Naive B cell (primary cell): Measurements from ENCODE around the gene ZNF546. TPM values are rescaled to one million over a fixed set of nuclear protein-coding genes. Genes with fewer than 3 reads are reported as not detected.
A peak's percentile ranks its signal among the peaks of the same experiment; 100 is the strongest.

ENCODE experiments used
- ATAC-seq, 2 donors: fragments of 150-1000 bp; cut with Tn5 transposase; 2 replicates each; pipeline ENCODE4 v1.10.0; 2021; ENCODE audit warnings: low read depth in 2 of 2, mild to moderate bottlenecking in 2 of 2, moderate library complexity in 2 of 2
- DNase-seq: peaks from one replicate; pipeline ENCODE4 v3.0.0; 2022
- H3K27ac Mint-ChIP-seq, 6 donors: one replicate each; pipeline ENCODE4 v1.8.0; 2020 to 2022; ENCODE audit warnings: mild to moderate bottlenecking in 6 of 6, mixed read lengths in 6 of 6, moderate library complexity in 5 of 6, inconsistent platforms in 2 of 6
- H3K27me3 Mint-ChIP-seq, 3 donors: one replicate each; pipeline ENCODE4 v1.8.0; 2021 to 2022; ENCODE audit warnings: mixed read lengths in 3 of 3, mild to moderate bottlenecking in 1 of 3
- H3K36me3 Mint-ChIP-seq, 2 donors: one replicate each; pipeline ENCODE4 v1.8.0; 2020 to 2022; ENCODE audit warnings: mixed read lengths in 2 of 2, inconsistent platforms in 1 of 2, mild to moderate bottlenecking in 1 of 2
- H3K4me1 Mint-ChIP-seq, 3 donors: one replicate each; pipeline ENCODE4 v1.8.0; 2020 to 2022; ENCODE audit warnings: mixed read lengths in 3 of 3, inconsistent platforms in 1 of 3, mild to moderate bottlenecking in 1 of 3, moderate library complexity in 1 of 3
- H3K4me3 Mint-ChIP-seq, 8 donors: one replicate each; pipeline ENCODE4 v1.8.0; 2020 to 2022; ENCODE audit warnings: mild to moderate bottlenecking in 8 of 8, mixed read lengths in 8 of 8, moderate library complexity in 8 of 8, inconsistent platforms in 2 of 8
- H3K9me3 Mint-ChIP-seq, 7 donors: one replicate each; pipeline ENCODE4 v1.8.0; 2020 to 2022; ENCODE audit warnings: mixed read lengths in 7 of 7, mild to moderate bottlenecking in 5 of 7, inconsistent platforms in 2 of 7, moderate library complexity in 1 of 7
- polyA plus RNA-seq, 6 donors: library from polyadenylated mRNA; unstranded; fragments of 300-500 nt; fragmentation: Illumina TruSeq; gene quantifications; one replicate each; pipeline ENCODE4 v1.2.3, GENCODE V29; 2021; ENCODE audit warnings: low read depth in 6 of 6

Gene ZNF546
- polyA plus RNA-seq, 6 donors from 2014 or later = 4.1 to 8.5 (median 7.3) TPM; not detected in 1

DNA sequence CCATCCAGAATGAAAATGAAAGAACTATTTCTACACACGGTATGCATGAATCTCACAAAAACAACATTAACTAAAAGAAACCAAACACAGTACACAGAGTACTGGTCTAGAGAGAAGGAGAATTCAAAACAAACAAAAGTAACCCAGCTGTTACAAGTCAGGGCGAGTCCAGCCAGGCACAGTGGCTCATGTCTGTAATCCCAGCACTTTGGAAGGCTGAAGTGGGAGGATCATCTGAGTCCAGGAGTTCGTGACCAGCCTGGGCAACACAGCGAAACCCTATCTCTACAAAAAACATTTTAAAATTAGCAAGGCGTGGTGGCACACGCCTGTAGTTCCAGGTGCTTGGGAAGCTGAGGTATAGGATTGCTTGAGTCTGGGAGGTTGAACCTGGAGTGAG is 27.6 kb upstream of the ZNF546 start:
- Mint-ChIP-seq H3K27me3 (no peaks in the 10 kb centered on the region), H3K4me3 (peak overlapping the region in 7 of 8 donors; percentile 90 to 99 (median 97)), H3K4me1 (peaks cover 35 to 46% (median 45%) of the 10 kb centered on the region in 3 donors), H3K36me3 (peaks cover 4 to 11% of the 10 kb centered on the region in 2 donors), H3K27ac (peak overlapping the region; percentile 51 to 100 (median 98)), H3K9me3 (peaks cover 0 to 1% (median 0%) of the 10 kb centered on the region in 7 donors)
- DNase-seq = no peak
- ATAC-seq = no peak

DNA sequence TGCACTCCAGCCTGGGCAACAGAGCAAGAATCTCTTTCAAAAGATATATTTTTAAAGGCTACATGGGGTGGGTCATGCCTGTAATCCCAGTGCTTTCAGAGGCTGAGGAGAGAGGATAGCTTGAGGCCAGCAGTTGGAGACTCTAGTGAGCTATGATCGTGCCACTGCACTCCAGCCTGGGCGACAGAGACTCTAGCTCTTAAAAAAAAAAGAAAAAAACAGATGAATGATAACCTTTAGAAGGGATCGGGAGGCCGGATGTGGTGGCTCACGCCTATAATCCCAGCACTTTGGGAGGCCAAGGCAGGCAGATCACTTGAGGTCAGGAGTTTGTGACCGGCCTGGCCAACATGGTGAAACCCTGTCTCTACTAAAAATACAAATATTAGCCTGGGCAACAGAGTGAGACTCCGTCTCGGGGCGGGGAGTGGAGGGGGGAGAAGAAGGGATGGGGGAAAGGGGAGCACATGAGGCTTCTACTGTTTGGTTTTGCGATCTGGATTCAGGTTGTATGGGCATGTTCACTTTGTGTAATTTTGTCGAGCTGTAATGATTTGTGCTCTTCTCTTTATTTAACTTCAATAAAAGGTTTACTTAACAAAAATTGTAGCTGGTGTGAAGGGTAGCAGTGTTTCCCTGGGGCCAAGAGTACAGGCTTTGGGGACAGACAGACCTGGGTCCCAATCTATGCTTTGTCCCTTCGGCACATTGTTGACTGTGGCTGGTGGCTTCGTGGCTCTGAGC is 27.0 kb upstream of the ZNF546 start:
- Mint-ChIP-seq H3K9me3 (peaks cover 0 to 1% (median 0%) of the 10 kb centered on the region in 7 donors), H3K27ac (peak overlapping the region; percentile 96 to 100 (median 99)), H3K4me1 (peaks cover 35 to 51% (median 46%) of the 10 kb centered on the region in 3 donors), H3K27me3 (no peaks in the 10 kb centered on the region), H3K4me3 (peak overlapping the region; percentile 90 to 99 (median 97)), H3K36me3 (peaks cover 7 to 16% of the 10 kb centered on the region in 2 donors)
- ATAC-seq (no peak), DNase-seq (no peak)

DNA sequence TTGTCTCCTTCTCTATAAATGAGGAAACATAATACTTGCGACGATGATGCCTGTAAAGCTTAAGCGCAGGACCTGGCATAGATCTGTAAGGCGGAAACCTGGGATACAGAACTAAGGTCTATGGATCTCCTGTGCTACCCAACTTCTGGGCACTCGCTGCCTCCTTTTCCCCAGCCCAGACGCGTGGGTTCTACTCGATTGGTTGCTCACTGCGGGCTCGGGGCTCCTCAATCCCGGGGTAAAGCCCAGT is 26.5 kb upstream of the ZNF546 start:
- peaks cover 0 to 1% (median 0%) of the 10 kb centered on the region in 7 donors for H3K9me3 Mint-ChIP-seq

DNA sequence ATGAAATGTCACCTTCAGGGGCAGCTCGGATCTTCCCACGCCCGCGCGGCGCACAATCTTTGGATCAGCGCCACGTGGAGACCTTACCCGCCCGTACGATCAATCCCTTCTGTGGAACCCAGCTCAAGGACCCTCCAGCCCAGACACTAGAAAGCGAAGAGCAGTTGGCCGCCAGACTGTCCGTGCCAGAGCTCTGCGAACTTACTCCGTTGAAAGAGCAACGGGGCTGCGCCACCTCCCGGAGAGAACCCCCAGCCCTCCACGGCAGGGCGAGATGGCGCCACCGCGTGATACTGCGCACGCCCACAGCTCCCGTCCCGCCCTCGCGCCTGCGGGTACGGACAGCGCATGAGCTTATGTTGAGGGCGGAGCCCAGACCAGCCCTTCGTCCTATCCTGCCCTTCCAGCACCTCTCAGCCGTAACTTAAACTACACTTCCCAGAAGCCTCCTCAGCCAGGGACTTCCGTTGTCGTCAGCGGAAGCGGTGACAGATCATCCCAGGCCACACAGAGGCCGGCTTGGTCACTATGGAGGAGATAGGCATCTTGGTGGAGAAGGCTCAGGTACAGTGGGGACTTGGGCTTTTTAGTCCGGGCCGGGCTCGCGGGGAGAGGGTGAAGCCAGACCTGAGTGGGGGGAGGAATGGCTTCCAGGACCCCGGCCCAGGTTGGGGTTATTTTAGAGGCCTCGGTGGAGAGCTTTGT is 26.0 kb upstream of the ZNF546 start, which contains the start of gene PSMC4:
PSMC4 (plus strand) TSS at position 491 of the 705 bp plus-strand sequence; CDS start at position 529, 38 bp downstream.
- peak; percentile 93 to 95 for ATAC-seq
- Mint-ChIP-seq H3K36me3 (peaks cover 13 to 18% of the 10 kb centered on the region in 2 donors), H3K27me3 (no peaks in the 10 kb centered on the region), H3K9me3 (peaks cover 0 to 1% (median 0%) of the 10 kb centered on the region in 7 donors), H3K27ac (peak within 1 kb of the TSS; percentile 96 to 100 (median 99)), H3K4me3 (peak within 1 kb of the TSS; percentile 90 to 99 (median 97)), H3K4me1 (peaks cover 35 to 52% (median 46%) of the 10 kb centered on the region in 3 donors)
- peak; percentile 99 for DNase-seq

More for the DNA sequence above, 26.5 kb upstream of the ZNF546 start:
- Mint-ChIP-seq H3K4me3 (peak overlapping the region; percentile 90 to 99 (median 97)), H3K27ac (peak overlapping the region; percentile 96 to 100 (median 99)), H3K4me1 (peaks cover 35 to 52% (median 46%) of the 10 kb centered on the region in 3 donors), H3K36me3 (peaks cover 9 to 18% of the 10 kb centered on the region in 2 donors), H3K27me3 (no peaks in the 10 kb centered on the region)
- DNase-seq (no peak), ATAC-seq (peak; percentile 15 to 17)

DNA sequence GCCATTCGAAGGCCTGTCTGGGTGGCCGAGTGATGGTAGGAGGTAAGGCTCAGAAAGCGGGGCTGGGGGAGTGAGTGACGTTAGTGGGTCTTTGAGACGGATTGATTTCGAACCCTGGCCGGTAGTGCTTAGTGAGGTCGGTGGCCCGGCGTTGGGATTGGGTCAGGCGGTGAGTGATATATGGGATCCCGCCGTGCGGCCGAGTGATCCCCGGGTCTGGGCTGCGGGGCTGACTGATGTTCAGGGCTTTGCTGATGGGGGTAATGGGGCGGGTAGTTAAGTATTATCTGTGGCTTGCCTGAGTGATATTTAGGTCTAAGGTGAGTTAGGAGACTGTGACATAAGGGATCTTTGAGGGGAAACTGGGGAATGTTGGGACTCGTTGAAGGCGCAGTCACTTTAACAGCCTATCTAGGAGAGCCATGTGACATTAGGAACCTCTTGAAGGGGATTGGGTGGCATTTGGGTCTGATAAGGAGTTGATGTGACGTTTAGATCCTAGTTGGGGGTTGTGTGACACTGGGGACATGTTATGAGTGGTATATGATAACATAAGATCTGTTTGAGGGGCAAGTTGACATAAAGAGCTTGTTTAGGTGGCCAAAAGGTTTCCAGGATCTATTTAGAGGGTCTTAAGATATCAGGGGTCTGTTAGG is 25.4 kb upstream of the ZNF546 start:
- DNase-seq = no peak

DNA sequence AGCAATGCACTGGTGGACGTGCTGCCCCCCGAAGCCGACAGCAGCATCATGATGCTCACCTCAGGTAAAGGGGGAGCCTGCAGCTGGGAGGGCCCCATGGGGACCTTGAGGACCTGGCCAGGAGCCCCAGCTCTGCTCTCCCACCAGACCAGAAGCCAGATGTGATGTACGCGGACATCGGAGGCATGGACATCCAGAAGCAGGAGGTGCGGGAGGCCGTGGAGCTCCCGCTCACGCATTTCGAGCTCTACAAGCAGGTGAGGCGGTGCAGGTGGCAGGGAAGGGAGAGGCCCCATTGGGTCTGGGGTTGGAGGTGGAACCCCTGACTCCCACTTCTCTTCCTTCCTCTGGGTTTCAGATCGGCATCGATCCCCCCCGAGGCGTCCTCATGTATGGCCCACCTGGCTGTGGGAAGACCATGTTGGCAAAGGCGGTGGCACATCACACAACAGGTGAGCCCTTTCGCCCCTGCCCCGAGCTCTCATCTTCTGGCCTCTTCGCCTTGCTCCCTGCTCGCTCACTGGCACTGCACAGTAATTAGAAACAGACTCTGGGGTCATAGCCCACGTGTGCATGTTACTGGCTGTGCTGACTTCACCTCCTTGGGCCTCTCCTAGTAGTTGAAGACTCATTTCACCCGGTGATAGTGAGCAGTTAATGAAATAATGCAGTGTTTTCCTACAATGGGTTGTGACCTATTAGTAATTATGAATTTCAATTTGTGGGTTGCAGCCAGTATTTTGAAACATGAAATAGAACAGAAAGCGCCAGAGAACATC is 22.3 kb upstream of the ZNF546 start:
- Mint-ChIP-seq H3K4me3 (peak overlapping the region in 1 of 8 donors; percentile 67), H3K27ac (peak overlapping the region in 4 of 6 donors; percentile 24 to 88 (median 67)), H3K36me3 (peaks cover 13 to 26% of the 10 kb centered on the region in 2 donors), H3K4me1 (peaks cover 34 to 43% (median 36%) of the 10 kb centered on the region in 3 donors), H3K27me3 (no peaks in the 10 kb centered on the region), H3K9me3 (no peaks in the 10 kb centered on the region)
- DNase-seq (no peak), ATAC-seq (no peak)

More for the DNA sequence above, 25.4 kb upstream of the ZNF546 start:
- Mint-ChIP-seq H3K4me3 (peak overlapping the region; percentile 90 to 99 (median 97)), H3K9me3 (peaks cover 0 to 1% (median 0%) of the 10 kb centered on the region in 7 donors), H3K4me1 (peaks cover 35 to 52% (median 46%) of the 10 kb centered on the region in 3 donors), H3K27ac (peak overlapping the region; percentile 96 to 100 (median 99)), H3K27me3 (no peaks in the 10 kb centered on the region), H3K36me3 (peaks cover 13 to 18% of the 10 kb centered on the region in 2 donors)
- ATAC-seq = no peak

DNA sequence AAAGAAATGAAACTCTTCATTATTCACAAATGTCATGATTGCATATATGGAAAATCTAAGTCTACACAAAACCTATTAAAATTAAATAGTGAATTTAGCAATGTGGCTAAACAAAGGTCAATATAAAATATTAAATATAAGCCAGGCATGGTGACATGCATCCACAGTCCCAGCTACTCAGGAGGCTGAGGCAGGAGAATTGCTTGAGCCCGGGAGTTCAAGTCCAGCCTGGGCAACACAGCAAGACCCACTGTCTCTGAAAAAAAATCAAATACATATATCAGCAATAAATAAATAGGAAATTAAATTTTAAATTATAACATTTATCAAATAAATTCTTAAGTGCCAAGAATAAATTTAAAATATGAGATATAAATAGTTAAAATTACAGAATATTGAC is 14.0 kb upstream of the ZNF546 start:
- H3K27ac Mint-ChIP-seq = no peak overlapping the region
- H3K4me1 Mint-ChIP-seq = peaks cover 2 to 10% (median 5%) of the 10 kb centered on the region in 3 donors
- no peaks in the 10 kb centered on the region for H3K27me3 Mint-ChIP-seq
- peaks cover 18 to 30% of the 10 kb centered on the region in 2 donors for H3K36me3 Mint-ChIP-seq
- no peak overlapping the region for H3K4me3 Mint-ChIP-seq
- H3K9me3 Mint-ChIP-seq = peaks cover 0 to 44% (median 31%) of the 10 kb centered on the region in 7 donors
- no peak for DNase-seq
- ATAC-seq = no peak

DNA sequence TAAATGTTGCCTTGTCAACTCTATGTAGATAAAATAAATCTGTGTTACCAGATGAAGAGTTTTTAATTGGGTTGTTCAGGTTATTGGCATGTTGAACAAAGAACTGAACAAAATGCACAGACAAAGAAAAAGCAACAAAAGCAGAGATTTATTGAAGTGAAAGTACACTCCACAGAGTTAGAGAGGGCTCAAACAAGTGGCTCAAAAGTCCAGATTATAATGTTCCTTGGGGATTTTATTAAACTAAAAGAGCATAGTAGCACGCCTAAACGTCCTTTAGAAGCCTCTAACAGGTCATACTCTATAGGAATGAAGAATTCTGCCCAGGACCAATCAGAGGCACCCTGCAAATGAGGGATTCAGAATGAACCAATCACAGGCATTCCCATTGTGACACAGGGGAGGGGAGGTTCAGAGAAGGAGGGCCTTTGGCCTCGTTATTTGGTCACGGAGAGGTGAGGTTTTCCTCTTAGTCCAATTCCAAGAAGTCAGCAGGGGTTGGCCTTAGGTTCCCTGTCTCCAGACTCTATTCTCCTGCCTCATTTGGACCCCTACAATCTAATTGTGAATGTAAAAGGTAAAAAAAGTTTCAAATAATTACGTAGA is 13.1 kb upstream of the ZNF546 start:
- Mint-ChIP-seq H3K4me3 (peak overlapping the region in 1 of 8 donors; percentile 31), H3K36me3 (peaks cover 18 to 30% of the 10 kb centered on the region in 2 donors), H3K27me3 (no peaks in the 10 kb centered on the region), H3K27ac (no peak overlapping the region), H3K4me1 (peaks cover 2 to 12% (median 5%) of the 10 kb centered on the region in 3 donors), H3K9me3 (peaks cover 0 to 48% (median 31%) of the 10 kb centered on the region in 7 donors)
- ATAC-seq = no peak
- DNase-seq = no peak

DNA sequence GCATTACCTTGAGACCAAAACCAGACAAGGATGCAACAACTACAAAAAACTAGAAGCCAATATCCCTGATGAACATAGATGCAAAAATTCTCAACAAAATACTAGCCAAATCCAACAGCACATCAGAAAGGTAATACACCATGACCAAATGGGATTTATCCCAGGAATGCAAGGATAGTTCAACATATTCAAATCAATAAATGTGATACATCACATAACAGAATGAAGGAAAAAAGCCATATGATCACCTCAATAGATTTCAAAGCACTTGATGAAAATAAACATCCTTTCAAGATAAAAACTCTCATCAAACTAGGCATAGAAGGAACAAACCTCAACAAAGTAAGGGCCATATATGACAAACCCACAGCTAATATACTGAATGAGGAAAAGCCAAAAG is 10.2 kb upstream of the ZNF546 start:
- ATAC-seq (no peak), DNase-seq (no peak)
- no peak overlapping the region for H3K27ac Mint-ChIP-seq
- H3K4me3 Mint-ChIP-seq = no peak overlapping the region
- peaks cover 12 to 34% (median 19%) of the 10 kb centered on the region in 3 donors for H3K4me1 Mint-ChIP-seq
- peaks cover 0 to 48% (median 31%) of the 10 kb centered on the region in 7 donors for H3K9me3 Mint-ChIP-seq
- no peaks in the 10 kb centered on the region for H3K27me3 Mint-ChIP-seq
- peaks cover 18 to 30% of the 10 kb centered on the region in 2 donors for H3K36me3 Mint-ChIP-seq

DNA sequence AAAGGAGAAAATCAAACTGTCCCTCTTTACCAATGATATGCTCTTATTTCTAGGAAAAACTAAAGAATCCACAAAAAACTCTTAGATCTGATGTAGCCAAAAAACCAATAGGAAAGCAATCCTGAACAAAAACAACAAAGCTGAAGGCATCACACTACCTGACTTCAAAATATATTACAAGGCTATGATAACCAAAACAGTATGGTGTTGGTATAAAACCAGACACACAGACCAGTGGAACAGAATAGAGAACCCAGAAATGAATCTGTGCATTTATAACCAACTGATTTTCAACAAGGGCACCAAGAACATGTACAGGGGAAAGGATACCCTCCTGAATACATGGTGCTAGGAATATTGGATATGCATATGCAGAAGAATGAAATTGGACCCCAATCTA is 9.7 kb upstream of the ZNF546 start:
- H3K27me3 Mint-ChIP-seq = no peaks in the 10 kb centered on the region
- H3K4me3 Mint-ChIP-seq = no peak overlapping the region
- no peak for DNase-seq
- peaks cover 18 to 30% of the 10 kb centered on the region in 2 donors for H3K36me3 Mint-ChIP-seq
- peaks cover 12 to 37% (median 21%) of the 10 kb centered on the region in 3 donors for H3K4me1 Mint-ChIP-seq
- peaks cover 0 to 48% (median 31%) of the 10 kb centered on the region in 7 donors for H3K9me3 Mint-ChIP-seq
- no peak for ATAC-seq
- no peak overlapping the region for H3K27ac Mint-ChIP-seq

DNA sequence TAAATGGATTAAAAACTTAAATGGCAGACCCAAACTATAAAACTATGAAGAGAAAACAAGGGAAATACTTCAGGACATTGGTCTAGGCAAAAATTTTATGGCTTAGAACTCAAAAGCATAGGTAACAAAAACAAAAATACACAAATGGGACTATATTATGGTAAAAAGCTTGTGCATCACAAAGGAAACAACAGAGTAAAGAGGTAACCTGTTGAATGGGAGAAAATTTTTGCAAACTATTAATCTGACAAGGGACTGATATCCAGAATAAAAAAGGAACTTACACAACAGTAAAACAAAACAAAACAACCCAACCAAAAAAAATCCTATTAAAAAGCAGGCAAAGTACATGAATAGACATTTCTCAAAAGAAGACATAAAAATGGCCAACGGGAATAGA is 9.3 kb upstream of the ZNF546 start:
- peaks cover 18 to 30% of the 10 kb centered on the region in 2 donors for H3K36me3 Mint-ChIP-seq
- no peak overlapping the region for H3K4me3 Mint-ChIP-seq
- DNase-seq = no peak
- H3K4me1 Mint-ChIP-seq = peaks cover 14 to 40% (median 21%) of the 10 kb centered on the region in 3 donors
- H3K27me3 Mint-ChIP-seq = no peaks in the 10 kb centered on the region
- peaks cover 0 to 48% (median 31%) of the 10 kb centered on the region in 7 donors for H3K9me3 Mint-ChIP-seq
- no peak overlapping the region for H3K27ac Mint-ChIP-seq
- no peak for ATAC-seq

DNA sequence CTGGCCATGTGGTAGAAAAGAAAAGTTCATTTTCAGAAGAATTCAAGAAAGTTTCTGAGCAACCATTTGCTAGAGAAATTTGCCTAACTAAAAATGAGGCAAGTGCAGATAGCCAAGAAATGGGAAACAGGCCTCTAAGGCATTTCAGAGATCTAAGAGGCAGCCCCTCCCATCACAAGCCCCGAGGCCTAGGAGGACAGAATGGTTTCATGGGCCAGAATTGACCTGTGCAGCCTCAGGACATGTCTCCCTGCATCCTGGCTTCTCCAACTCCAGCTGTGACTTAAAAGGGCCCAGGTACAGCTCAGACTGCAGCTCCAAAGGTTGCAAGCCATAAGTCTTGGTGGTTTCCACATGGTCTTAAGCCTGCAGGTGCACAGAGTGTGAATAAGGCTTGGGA is 3.3 kb upstream of the ZNF546 start:
- Mint-ChIP-seq H3K27ac (no peak overlapping the region), H3K4me3 (peak overlapping the region in 1 of 8 donors; percentile 36)

More for the DNA sequence above, 3.3 kb upstream of the ZNF546 start:
- H3K9me3 Mint-ChIP-seq = peaks cover 0 to 9% (median 4%) of the 10 kb centered on the region in 7 donors
- ATAC-seq = no peak
- H3K36me3 Mint-ChIP-seq = peaks cover 5 to 6% of the 10 kb centered on the region in 2 donors
- no peak for DNase-seq
- H3K27me3 Mint-ChIP-seq = no peaks in the 10 kb centered on the region
- H3K4me1 Mint-ChIP-seq = peaks cover 46 to 62% (median 49%) of the 10 kb centered on the region in 3 donors
